ENCODE measurements around the gene MRPL48.

The MRPL48 gene

GRCh38 chr11:73893041-73893440 lies 105.4 kb downstream of the MRPL48 start:
- no peak for DNase-seq (ENCODE audit: low read depth)
- no peak for TF ChIP-seq CTCF (IDR thresholded peaks at IDR 0.05; ENCODE audit: low read depth, low read length, missing control alignments)
- in situ Hi-C loops (cut with HindIII; ENCODE audit: low sequenced_read_pairs), result no loop called here
- H3K4me3 ChIP-seq (ENCODE audit: low read depth, low read length), result no peak overlapping the region

DNA sequence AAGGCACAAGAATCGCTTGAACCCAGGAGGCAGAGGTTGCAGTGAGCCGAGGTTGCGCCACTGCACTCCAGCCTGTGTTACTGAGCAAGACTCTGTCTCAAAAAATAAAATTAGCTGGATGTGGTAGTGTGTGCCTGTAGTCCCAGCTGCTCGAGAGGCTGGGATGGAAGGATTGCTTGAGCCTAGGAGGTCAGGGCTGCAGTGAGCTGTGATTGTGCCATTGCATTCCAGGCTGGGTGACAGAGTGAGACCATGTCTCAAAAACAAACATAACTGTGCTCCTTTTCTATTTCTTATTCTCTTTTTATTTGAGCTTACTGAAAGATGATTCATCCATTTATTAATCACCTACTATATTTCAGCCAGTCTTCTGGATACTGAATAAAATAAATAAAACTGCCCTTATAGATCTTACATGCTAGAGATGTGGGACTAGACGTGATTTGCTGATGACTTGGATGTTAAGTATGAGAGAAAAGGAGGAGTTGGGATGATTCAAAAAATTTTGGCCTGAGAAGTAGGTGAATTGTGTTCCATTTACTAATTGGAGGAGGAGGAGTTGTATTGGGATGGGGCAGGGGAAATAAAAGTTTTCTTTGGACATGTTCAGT lies 107.2 kb downstream of the MRPL48 start:
- no peak overlapping the region for H3K4me3 ChIP-seq (ENCODE audit: low read depth, low read length)
- DNase-seq (ENCODE audit: low read depth), result no peak
- in situ Hi-C loops (cut with HindIII; ENCODE audit: low sequenced_read_pairs), result no loop called here
- no peak for TF ChIP-seq CTCF (IDR thresholded peaks at IDR 0.05; ENCODE audit: low read depth, low read length, missing control alignments)

DNA sequence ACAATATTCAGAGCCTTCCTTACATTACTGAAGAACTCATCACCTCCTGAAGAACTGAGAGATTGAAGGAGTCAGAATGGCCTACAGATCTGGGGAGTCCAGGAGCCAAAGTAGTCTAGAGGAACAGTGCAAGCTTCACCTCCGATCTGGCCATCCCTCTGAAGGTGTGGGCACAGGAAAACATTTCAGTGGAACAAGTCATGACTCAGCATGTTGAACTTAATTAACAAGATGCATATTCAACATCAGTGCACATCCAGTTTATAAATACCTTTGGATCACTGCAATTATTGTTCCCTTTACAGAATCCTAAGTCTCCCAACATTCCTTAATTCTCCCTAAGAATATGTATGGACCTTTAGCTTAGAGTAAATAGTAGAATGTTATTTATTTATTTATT lies 114.6 kb downstream of the MRPL48 start:
- DNase-seq (ENCODE audit: low read depth), result no peak
- H3K4me3 ChIP-seq (ENCODE audit: low read depth, low read length), result no peak overlapping the region
- no peak for TF ChIP-seq CTCF (IDR thresholded peaks at IDR 0.05; ENCODE audit: low read depth, low read length, missing control alignments)
- in situ Hi-C loops (cut with HindIII; ENCODE audit: low sequenced_read_pairs), result no loop called here

DNA sequence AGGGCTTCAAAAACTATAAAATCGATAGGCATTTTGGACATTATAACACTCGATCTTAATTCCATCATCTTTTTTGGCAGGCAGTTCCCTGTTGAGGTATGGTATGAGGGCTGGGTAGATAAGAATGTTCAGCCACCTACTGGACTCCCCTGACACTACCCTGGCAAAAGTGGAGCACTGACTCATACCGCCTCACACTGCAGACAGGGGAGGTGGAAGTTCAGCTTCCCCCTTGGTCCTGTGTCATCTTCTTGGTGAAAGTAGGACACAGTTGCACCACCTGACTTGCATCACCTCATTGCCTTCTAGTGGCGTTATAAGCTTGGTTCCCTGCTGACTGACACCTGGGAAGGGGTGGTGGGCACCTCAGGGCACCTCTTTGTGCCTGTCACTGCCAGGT lies 119.5 kb downstream of the MRPL48 start:
- TF ChIP-seq CTCF (IDR thresholded peaks at IDR 0.05; ENCODE audit: low read depth, low read length, missing control alignments), result peak; percentile 20
- DNase-seq (ENCODE audit: low read depth), result no peak
- in situ Hi-C loops (cut with HindIII; ENCODE audit: low sequenced_read_pairs), result no loop called here
- no peak overlapping the region for H3K4me3 ChIP-seq (ENCODE audit: low read depth, low read length)

DNA sequence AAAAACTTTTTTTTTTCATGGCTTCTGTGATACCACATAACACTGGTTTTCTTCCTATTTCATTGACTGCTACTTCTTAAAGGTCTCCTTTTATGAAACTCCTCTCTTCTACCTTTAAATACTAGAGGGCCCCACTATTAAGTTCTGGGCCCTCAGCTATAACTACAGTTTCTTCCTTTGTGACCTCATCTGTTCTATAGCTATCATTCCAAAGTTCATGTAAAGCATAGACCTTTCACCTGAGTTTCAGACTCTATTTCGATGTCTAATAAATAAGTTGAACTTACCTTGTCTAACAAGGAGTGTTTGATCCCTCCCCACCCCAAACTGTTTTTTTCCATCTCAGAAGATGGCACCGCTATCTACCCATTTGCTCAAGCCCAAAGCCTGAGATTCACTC lies 124.4 kb downstream of the MRPL48 start:
- DNase-seq (ENCODE audit: low read depth), result no peak
- in situ Hi-C loops (cut with HindIII; ENCODE audit: low sequenced_read_pairs), result no loop called here
- no peak for TF ChIP-seq CTCF (IDR thresholded peaks at IDR 0.05; ENCODE audit: low read depth, low read length, missing control alignments)
- H3K4me3 ChIP-seq (ENCODE audit: low read depth, low read length), result no peak overlapping the region

DNA sequence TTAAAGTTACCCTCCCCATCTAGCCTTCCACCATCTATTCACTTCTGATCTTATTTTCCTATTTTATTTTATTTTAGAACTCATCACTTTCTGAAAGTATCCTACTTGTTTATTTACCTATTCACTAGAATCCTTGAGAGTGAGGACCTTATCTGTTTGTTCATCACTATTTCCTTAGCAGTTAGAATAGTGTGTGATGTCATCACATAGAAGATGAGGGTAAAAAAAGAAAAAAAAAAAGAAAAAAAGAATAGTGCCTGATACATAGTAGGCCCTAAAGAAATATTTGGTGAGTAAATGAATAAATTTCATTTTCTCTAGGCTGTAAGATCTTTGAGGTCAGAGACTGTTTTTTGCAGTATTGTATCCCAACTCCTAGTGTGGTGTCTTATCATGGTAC lies 125.8 kb downstream of the MRPL48 start:
- TF ChIP-seq CTCF (IDR thresholded peaks at IDR 0.05; ENCODE audit: low read depth, low read length, missing control alignments), result no peak
- DNase-seq (ENCODE audit: low read depth), result no peak
- in situ Hi-C loops (cut with HindIII; ENCODE audit: low sequenced_read_pairs), result no loop called here
- no peak overlapping the region for H3K4me3 ChIP-seq (ENCODE audit: low read depth, low read length)
